Activated CD8-positive, alpha-beta T cell treated with anti-CD3 and anti-CD28 coated beads for 36 hours (primary cell): ENCODE data around the gene TEK. TPM values are rescaled to one million over a fixed set of nuclear protein-coding genes. Genes with fewer than 3 reads are reported as not detected.

Experiments used
- ATAC-seq: fragments of 200-7000 bp; cut with Tn5 transposase; one replicate; pipeline ENCODE4 v1.10.0; 2021; ENCODE audit warnings: mild to moderate bottlenecking, moderate library complexity
- CTCF ChIA-PET: fragments of 350-600 bp; sonication (Branson Sonifier 250); formaldehyde crosslinking; loops from one replicate; lab custom pipeline; 2021; ENCODE audit warnings: antibody characterized with exemption; lab: Charles Lee
- POLR2A ChIA-PET: fragments of 350-600 bp; sonication (Branson Sonifier 250); formaldehyde crosslinking; loops from one replicate; lab custom pipeline; 2021; ENCODE audit warnings: antibody characterized with exemption; lab: Charles Lee
- DNase-seq: peaks from one replicate; pipeline ENCODE4 v3.0.0-alpha.2; 2020
- H3K27ac Mint-ChIP-seq: one replicate; pipeline ENCODE4 v1.8.0; 2021; ENCODE audit warnings: mild to moderate bottlenecking, mixed read lengths
- H3K27me3 Mint-ChIP-seq: one replicate; pipeline ENCODE4 v1.8.0; 2021; ENCODE audit warnings: mixed read lengths
- H3K36me3 Mint-ChIP-seq: one replicate; pipeline ENCODE4 v1.8.0; 2021; ENCODE audit warnings: low read depth, mixed read lengths
- H3K4me1 Mint-ChIP-seq: one replicate; pipeline ENCODE4 v1.8.0; 2021; ENCODE audit warnings: low read depth, mixed read lengths
- H3K4me3 Mint-ChIP-seq: one replicate; pipeline ENCODE4 v1.8.0; 2021; ENCODE audit warnings: mild to moderate bottlenecking, moderate library complexity, mixed read lengths
- H3K9me3 Mint-ChIP-seq: one replicate; pipeline ENCODE4 v1.8.0; 2021; ENCODE audit warnings: mixed read lengths
- intact Hi-C: fragments of 100-400 bp; cut with micrococcal nuclease; formaldehyde crosslinking; loops from one replicate; pipeline ENCODE4 v1.10.0; 2022
- total RNA-seq, 2 experiments: library from RNA; stranded (reverse); gene quantifications; one replicate each; pipeline ENCODE4 v1.2.3, GENCODE V29; 2021
- TF ChIP-seq, protein P1 (sequence below): fragments of 200-600 bp; IDR thresholded peaks from one replicate; pipeline ENCODE4 v1.8.0; 2022; ENCODE audit warnings: antibody characterized with exemption, mild to moderate bottlenecking

The TEK gene
- total RNA-seq, 2 experiments from 2014 or later: not detected

DNA sequence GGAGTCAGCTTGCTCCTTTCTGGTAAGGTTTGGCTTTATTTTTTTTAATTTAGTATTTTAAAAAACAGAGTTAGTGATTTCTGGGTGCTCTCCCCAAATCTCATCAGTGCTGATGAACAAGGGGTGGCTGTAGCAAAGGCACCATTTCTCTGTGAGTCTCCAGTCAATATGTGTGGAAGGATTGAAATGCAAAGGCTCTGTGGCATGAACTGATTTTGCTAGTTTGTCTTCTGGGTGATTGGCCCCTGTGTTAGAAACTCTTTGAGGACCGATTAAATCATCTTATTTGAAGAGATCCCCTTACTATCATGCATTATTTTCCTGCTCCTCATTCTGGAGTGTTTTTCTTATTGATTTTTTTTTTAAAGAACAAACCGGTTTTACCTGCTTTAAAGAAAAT, 596 bp downstream of the TEK start:
- TF ChIP-seq, protein P1, sequence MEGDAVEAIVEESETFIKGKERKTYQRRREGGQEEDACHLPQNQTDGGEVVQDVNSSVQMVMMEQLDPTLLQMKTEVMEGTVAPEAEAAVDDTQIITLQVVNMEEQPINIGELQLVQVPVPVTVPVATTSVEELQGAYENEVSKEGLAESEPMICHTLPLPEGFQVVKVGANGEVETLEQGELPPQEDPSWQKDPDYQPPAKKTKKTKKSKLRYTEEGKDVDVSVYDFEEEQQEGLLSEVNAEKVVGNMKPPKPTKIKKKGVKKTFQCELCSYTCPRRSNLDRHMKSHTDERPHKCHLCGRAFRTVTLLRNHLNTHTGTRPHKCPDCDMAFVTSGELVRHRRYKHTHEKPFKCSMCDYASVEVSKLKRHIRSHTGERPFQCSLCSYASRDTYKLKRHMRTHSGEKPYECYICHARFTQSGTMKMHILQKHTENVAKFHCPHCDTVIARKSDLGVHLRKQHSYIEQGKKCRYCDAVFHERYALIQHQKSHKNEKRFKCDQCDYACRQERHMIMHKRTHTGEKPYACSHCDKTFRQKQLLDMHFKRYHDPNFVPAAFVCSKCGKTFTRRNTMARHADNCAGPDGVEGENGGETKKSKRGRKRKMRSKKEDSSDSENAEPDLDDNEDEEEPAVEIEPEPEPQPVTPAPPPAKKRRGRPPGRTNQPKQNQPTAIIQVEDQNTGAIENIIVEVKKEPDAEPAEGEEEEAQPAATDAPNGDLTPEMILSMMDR: no peak
- no peak overlapping the region for H3K27ac Mint-ChIP-seq
- ChIA-PET CTCF (no interaction called here), POLR2A (no interaction called here)
- H3K4me1 Mint-ChIP-seq: no peaks in the 10 kb centered on the region
- DNase-seq (no peak), ATAC-seq (no peak)
- intact Hi-C loops: no loop called here
- no peaks in the 10 kb centered on the region for H3K36me3 Mint-ChIP-seq
- no peaks in the 10 kb centered on the region for H3K9me3 Mint-ChIP-seq
- H3K27me3 Mint-ChIP-seq: no peaks in the 10 kb centered on the region
- no peak overlapping the region for H3K4me3 Mint-ChIP-seq

DNA sequence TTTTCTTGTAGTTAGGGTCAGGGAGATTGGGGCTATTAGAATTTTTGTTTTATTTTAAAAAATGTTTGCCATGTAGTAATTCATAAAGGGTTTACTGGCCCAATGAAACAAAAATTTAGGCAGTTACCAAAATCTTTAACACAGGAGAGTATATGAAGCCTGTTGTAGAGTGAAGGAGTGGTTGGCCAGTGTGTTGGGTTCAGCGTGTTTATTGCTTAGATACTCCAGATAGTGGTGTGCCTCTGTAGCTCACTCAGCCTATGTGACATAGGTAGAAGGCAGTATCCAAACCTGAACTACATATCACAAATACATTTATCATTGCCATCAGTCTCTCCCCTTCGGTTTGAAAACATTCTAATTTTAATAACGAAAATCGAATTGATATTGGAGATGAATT, 1.2 kb downstream of the TEK start:
- ATAC-seq (no peak), DNase-seq (no peak)
- POLR2A ChIA-PET: no interaction called here
- Mint-ChIP-seq H3K4me3 (no peak overlapping the region), H3K36me3 (no peaks in the 10 kb centered on the region), H3K9me3 (no peaks in the 10 kb centered on the region), H3K4me1 (no peaks in the 10 kb centered on the region), H3K27ac (no peak overlapping the region), H3K27me3 (no peaks in the 10 kb centered on the region)
- TF ChIP-seq, protein P1: no peak
- CTCF ChIA-PET: no interaction called here
- intact Hi-C loops: no loop called here

DNA sequence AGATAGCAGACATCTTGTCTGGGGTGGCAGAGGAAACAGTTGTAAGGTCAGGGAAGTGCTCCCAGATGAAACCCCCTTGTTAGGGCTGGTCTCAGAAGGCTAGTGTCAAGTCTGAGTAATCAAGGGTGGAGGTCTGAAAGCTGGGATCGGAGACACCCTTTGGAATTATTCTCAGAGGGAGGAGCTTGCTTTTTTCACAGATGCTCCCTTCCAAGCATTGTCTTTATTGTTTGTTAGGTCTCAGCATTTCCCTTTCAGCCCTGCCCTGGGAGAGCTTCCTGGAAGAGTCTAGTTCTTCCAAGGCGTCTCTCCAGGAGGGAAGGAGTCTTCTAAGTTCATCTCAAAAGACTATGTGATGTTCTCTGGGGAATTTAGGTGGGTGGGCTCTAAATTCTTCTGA, 3.2 kb downstream of the TEK start:
- intact Hi-C loops: loop anchor here (2.0 kb wide), 1 partner anchor 21 kb away; no protein-coding TSS in a partner anchor
- no peaks in the 10 kb centered on the region for H3K9me3 Mint-ChIP-seq
- ChIA-PET CTCF (no interaction called here), POLR2A (no interaction called here)
- no peak overlapping the region for H3K4me3 Mint-ChIP-seq
- H3K27me3 Mint-ChIP-seq: no peaks in the 10 kb centered on the region
- H3K4me1 Mint-ChIP-seq: no peaks in the 10 kb centered on the region
- no peak for DNase-seq
- ATAC-seq: no peak
- no peaks in the 10 kb centered on the region for H3K36me3 Mint-ChIP-seq
- TF ChIP-seq, protein P1: no peak
- H3K27ac Mint-ChIP-seq: no peak overlapping the region

DNA sequence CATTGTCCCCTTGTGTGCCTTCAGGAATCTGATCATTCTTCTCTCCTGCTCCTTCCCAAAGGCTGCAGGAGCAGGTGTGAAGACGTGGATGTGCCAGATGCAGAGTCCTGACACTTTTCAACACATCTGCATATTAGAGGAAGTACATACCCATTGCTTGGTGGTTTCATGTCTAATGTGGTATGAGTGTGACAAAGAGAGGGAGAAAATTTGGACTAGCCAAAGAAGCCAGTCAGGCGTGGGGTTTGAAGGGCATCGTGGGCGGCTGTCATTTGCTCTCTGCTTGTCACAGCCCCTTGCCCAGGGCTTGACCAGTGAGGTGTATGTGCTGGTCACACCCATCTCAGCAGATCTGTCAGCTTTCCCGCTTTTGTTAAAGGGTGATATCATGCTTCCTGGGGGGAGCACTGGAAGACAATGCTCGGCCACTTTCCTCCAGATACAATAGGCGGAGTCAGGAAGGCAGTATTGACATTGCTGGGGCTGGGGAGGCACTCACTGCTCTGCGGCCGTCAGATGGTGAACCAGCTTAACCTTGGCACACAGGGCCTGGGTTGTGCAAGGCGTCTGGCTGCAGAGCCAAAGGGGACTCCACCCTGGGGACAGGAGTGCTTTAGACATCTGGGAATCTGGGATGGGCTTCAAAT, 8.6 kb downstream of the TEK start:
- no peak overlapping the region for H3K4me3 Mint-ChIP-seq
- no peaks in the 10 kb centered on the region for H3K27me3 Mint-ChIP-seq
- H3K27ac Mint-ChIP-seq: no peak overlapping the region
- intact Hi-C loops: no loop called here
- DNase-seq (no peak), ATAC-seq (no peak)
- CTCF ChIA-PET: no interaction called here
- no peaks in the 10 kb centered on the region for H3K36me3 Mint-ChIP-seq
- POLR2A ChIA-PET: no interaction called here
- no peaks in the 10 kb centered on the region for H3K9me3 Mint-ChIP-seq
- H3K4me1 Mint-ChIP-seq: no peaks in the 10 kb centered on the region
- TF ChIP-seq, protein P1: no peak

DNA sequence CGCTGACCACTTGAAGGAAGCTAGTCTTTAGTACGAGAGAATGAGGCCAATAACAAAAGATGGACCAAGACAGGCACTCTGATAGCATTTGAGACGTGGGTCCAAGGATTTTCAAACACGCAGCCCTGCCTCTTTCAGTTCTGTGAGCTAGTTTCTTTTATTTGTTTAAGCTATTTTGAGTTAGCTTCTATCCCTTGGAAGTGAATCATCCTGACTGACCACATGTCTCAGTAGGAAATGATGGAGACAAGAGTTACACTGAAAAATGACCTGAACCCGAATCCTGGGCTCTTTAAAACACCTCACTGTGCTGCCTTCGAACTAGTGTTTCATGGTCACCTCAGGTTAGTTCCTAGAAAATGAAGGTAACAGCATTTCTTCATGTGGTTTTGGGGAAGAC, 9.9 kb downstream of the TEK start:
- Mint-ChIP-seq H3K27me3 (no peaks in the 10 kb centered on the region), H3K36me3 (no peaks in the 10 kb centered on the region), H3K4me3 (no peak overlapping the region), H3K4me1 (no peaks in the 10 kb centered on the region), H3K27ac (no peak overlapping the region), H3K9me3 (no peaks in the 10 kb centered on the region)
- CTCF ChIA-PET: no interaction called here
- ATAC-seq: no peak
- POLR2A ChIA-PET: no interaction called here
- no peak for DNase-seq
- TF ChIP-seq, protein P1: no peak
- intact Hi-C loops: no loop called here
